Measurements from ENCODE around the gene LAP3.

- TF ChIP-seq CTCF (IDR thresholded peaks at IDR 0.05) (no peak), POLR2A (IDR thresholded peaks at IDR 0.05) (no peak)
Measured at GRCh38 chr4:17550549-17550948, 26.4 kb upstream of the LAP3 start.
